ACC112 (cell line): ENCODE data around the gene SPRR2F.

Experiments
- H2AFZ ChIP-seq: fragments of 200-600 bp; sonication (generic); one replicate; pipeline ENCODE4 v1.6.0; 2017; ENCODE audit warnings: antibody characterized with exemption, low read length; ENCODE audit not compliant: unreplicated experiment
- H3K27ac ChIP-seq: fragments of 200-600 bp; sonication (generic); 2 replicates; pipeline ENCODE4 v1.5.1; 2014; ENCODE audit warnings: low read depth, mild to moderate bottlenecking, antibody characterized with exemption, low read length, moderate library complexity
- H3K27me3 ChIP-seq: fragments of 200-600 bp; sonication (generic); 2 replicates; pipeline ENCODE4 v1.6.1; 2014; ENCODE audit warnings: mild to moderate bottlenecking, antibody characterized with exemption, low read length, moderate library complexity, mixed read lengths; ENCODE audit not compliant: insufficient read depth
- H3K36me3 ChIP-seq: fragments of 200-600 bp; sonication (generic); 2 replicates; pipeline ENCODE4 v1.6.1; 2016; ENCODE audit warnings: mild to moderate bottlenecking, antibody characterized with exemption, low read length, moderate library complexity, mixed read lengths; ENCODE audit not compliant: insufficient read depth
- H3K4me1 ChIP-seq: fragments of 200-600 bp; sonication (generic); one replicate; pipeline ENCODE4 v1.6.1; 2016; ENCODE audit warnings: low read length, mixed read lengths; ENCODE audit not compliant: insufficient read depth, unreplicated experiment, control insufficient read depth
- H3K4me3 ChIP-seq: fragments of 200-600 bp; sonication (generic); 2 replicates; pipeline ENCODE4 v1.5.1; 2014; ENCODE audit warnings: mild to moderate bottlenecking, low read depth, low read length
- H3K79me2 ChIP-seq: fragments of 200-600 bp; sonication (generic); one replicate; pipeline ENCODE4 v1.6.0; 2016; ENCODE audit warnings: low read length; ENCODE audit not compliant: control insufficient read depth, unreplicated experiment, insufficient read depth

SPRR2F gene

GRCh38 chr1:153081736-153082135 lies 31.6 kb downstream of the SPRR2F start:
- H3K79me2 ChIP-seq = no peaks in the 10 kb centered on the region
- H3K36me3 ChIP-seq = no peaks in the 10 kb centered on the region
- no peaks in the 10 kb centered on the region for H3K27me3 ChIP-seq
- H3K27ac ChIP-seq = no peak overlapping the region
- H3K4me1 ChIP-seq = no peaks in the 10 kb centered on the region
- H2AFZ ChIP-seq = no peak overlapping the region
- H3K4me3 ChIP-seq = no peak overlapping the region

GRCh38 chr1:153072806-153073726 lies 40.2 kb downstream of the SPRR2F start:
- Histone ChIP-seq H3K36me3 (no peaks in the 10 kb centered on the region), H3K79me2 (no peaks in the 10 kb centered on the region), H3K27ac (no peak overlapping the region), H2AFZ (no peak overlapping the region), H3K27me3 (no peaks in the 10 kb centered on the region), H3K4me3 (no peak overlapping the region), H3K4me1 (no peaks in the 10 kb centered on the region)

- H3K27me3 ChIP-seq = no peaks in the 10 kb centered on the region
- H3K79me2 ChIP-seq = no peaks in the 10 kb centered on the region
- no peaks in the 10 kb centered on the region for H3K36me3 ChIP-seq
- H3K27ac ChIP-seq = no peak within 1 kb of the TSS
- H2AFZ ChIP-seq = no peak within 1 kb of the TSS
- no peak within 1 kb of the TSS for H3K4me3 ChIP-seq
- H3K4me1 ChIP-seq = no peaks in the 10 kb centered on the region
Measured at GRCh38 chr1:153071511-153071910, 41.8 kb downstream of the SPRR2F start, which contains the start of gene SPRR2B. SPRR2B (minus strand) TSS chr1:153071611; CDS start chr1:153070839, 772 bp downstream.

- Histone ChIP-seq H3K27me3 (no peaks in the 10 kb centered on the region), H3K27ac (no peak overlapping the region), H3K79me2 (no peaks in the 10 kb centered on the region), H3K36me3 (no peaks in the 10 kb centered on the region), H3K4me1 (no peaks in the 10 kb centered on the region), H3K4me3 (no peak overlapping the region), H2AFZ (no peak overlapping the region)
Measured at GRCh38 chr1:153070243-153070642, 43.1 kb downstream of the SPRR2F start.
